HEK293T (cell line): ENCODE results near the gene KCTD14.

Experiments used
- BHLHE40 ChIP-seq: fragments of 450-650 bp; IDR thresholded peaks from 2 replicates; pipeline ENCODE4 v1.6.1; 2016; ENCODE audit warnings: mild to moderate bottlenecking, moderate library complexity, borderline replicate concordance
- CTBP1 ChIP-seq: fragments of 450-650 bp; IDR thresholded peaks from 2 replicates; pipeline ENCODE4 v1.6.1; 2016; ENCODE audit warnings: borderline replicate concordance
- ELF4 ChIP-seq: fragments of 450-650 bp; IDR thresholded peaks from 2 replicates; pipeline ENCODE4 v1.6.1; 2017; ENCODE audit warnings: antibody characterized with exemption
- FOXK2 ChIP-seq: fragments of 450-650 bp; IDR thresholded peaks from 2 replicates; pipeline ENCODE4 v1.6.1; 2016; ENCODE audit warnings: mild to moderate bottlenecking
- PKNOX1 ChIP-seq: fragments of 450-650 bp; IDR thresholded peaks from 2 replicates; pipeline ENCODE4 v1.6.1; 2016
- SP1 ChIP-seq: fragments of 450-650 bp; IDR thresholded peaks from 2 replicates; pipeline ENCODE4 v1.6.1; 2017
- SUZ12 ChIP-seq: fragments of 450-650 bp; IDR thresholded peaks from 2 replicates; pipeline ENCODE4 v1.6.1; 2016; ENCODE audit warnings: mild to moderate bottlenecking
- TARDBP ChIP-seq: fragments of 450-650 bp; IDR thresholded peaks from 2 replicates; pipeline ENCODE4 v1.6.1; 2016

- no peak for TF ChIP-seq CTBP1
- TF ChIP-seq SP1, result no peak
- TF ChIP-seq SUZ12, result no peak
- TF ChIP-seq BHLHE40, result no peak
- TF ChIP-seq ELF4, result no peak
- no peak for TF ChIP-seq FOXK2
- no peak for TF ChIP-seq TARDBP
- TF ChIP-seq PKNOX1, result no peak
Observed at GRCh38 chr11:78021611-78022010, 1.5 kb downstream of the KCTD14 start.
